Endothelial cell of umbilical vein (primary cell): Measurements from ENCODE around the gene GRIA1. TPM values are rescaled to one million over a fixed set of nuclear protein-coding genes. Genes with fewer than 3 reads are reported as not detected.

ENCODE experiments used
- BruUV-seq: library from RNA; stranded (reverse); fragments of 400-500 nt; replicated peaks from 2 replicates; lab custom pipeline; 2021; lab: Mats Ljungman, UMichigan
- CTCF ChIA-PET: fragments of 300-600, 350-600 bp; sonication (Branson Sonifier 250); formaldehyde crosslinking; loops from one replicate; lab custom pipeline; 2021; ENCODE audit warnings: antibody characterized with exemption, inconsistent platforms; lab: Charles Lee
- POLR2A ChIA-PET: fragments of 300-600, 350-600 bp; sonication (Branson Sonifier 250); formaldehyde crosslinking; loops from one replicate; lab custom pipeline; 2021; ENCODE audit warnings: antibody characterized with exemption, inconsistent platforms; lab: Charles Lee
- DNase-seq: peaks from one replicate; pipeline ENCODE4 v3.0.0-alpha.2; 2011; ENCODE audit warnings: low read depth, low spot score
- FAIRE-seq: peaks from 2 replicates; lab custom pipeline; 2011; peaks lifted over from hg19 to GRCh38; lab: Jason Lieb, UNC
- H2AFZ ChIP-seq: 2 replicates; pipeline ENCODE4 v1.6.0; 2012; ENCODE audit warnings: low read depth, low read length, control low read depth, inconsistent platforms
- H3K27ac ChIP-seq: 2 replicates; pipeline ENCODE4 v1.5.1; 2011; ENCODE audit warnings: low read depth, mild to moderate bottlenecking, control low read depth, low read length, moderate library complexity; ENCODE audit not compliant: insufficient read depth
- H3K27me3 ChIP-seq, 2 experiments: 2 replicates each; pipeline versions ENCODE4 v1.6.0 to v1.6.1; 2011; ENCODE audit warnings: low read length in 2 of 2, mixed read lengths in 1 of 2; ENCODE audit not compliant: control insufficient read depth in 2 of 2, insufficient read depth in 2 of 2
- H3K36me3 ChIP-seq, 2 experiments: 2 replicates in 1 of 2; 3 replicates in 1 of 2; pipeline ENCODE4 v1.5.1; 2011; ENCODE audit warnings: low read length in 2 of 2, mild to moderate bottlenecking in 1 of 2, moderate library complexity in 1 of 2; ENCODE audit not compliant: control insufficient read depth in 2 of 2, insufficient read depth in 2 of 2; ENCODE audit errors: extremely low read depth in 1 of 2
- H3K4me1 ChIP-seq: 3 replicates; pipeline ENCODE4 v1.5.1; 2011; ENCODE audit warnings: mild to moderate bottlenecking, low read length; ENCODE audit not compliant: control insufficient read depth, insufficient read depth; ENCODE audit errors: extremely low read depth
- H3K4me2 ChIP-seq: 2 replicates; pipeline ENCODE4 v1.6.1; 2011; ENCODE audit warnings: low read length, control low read depth, mixed read lengths; ENCODE audit not compliant: insufficient read depth
- H3K4me3 ChIP-seq, 3 experiments: fragments of 200-600 bp in 1 of 3; sonication (generic), shearing (Covaris generic) in 1 of 3; replicated peaks in 1 of 3; 2 replicates each; pipeline ENCODE4 v1.5.1; 2011 to 2016; ENCODE audit warnings: control low read depth in 3 of 3, low read length in 3 of 3, mild to moderate bottlenecking in 2 of 3, inconsistent platforms in 1 of 3, low read depth in 1 of 3, moderate library complexity in 1 of 3; ENCODE audit not compliant: insufficient read depth in 1 of 3
- H3K79me2 ChIP-seq: 2 replicates; pipeline ENCODE4 v1.6.0; 2012; ENCODE audit warnings: low read length, inconsistent platforms; ENCODE audit not compliant: control insufficient read depth, insufficient read depth
- H3K9ac ChIP-seq: replicated peaks from 2 replicates; pipeline ENCODE3; 2011; ENCODE audit warnings: low read length, control low read depth; ENCODE audit not compliant: insufficient read depth; ENCODE audit errors: extremely low read depth
- H3K9me1 ChIP-seq: replicated peaks from 3 replicates; pipeline ENCODE4 v1.6.0; 2011; ENCODE audit warnings: mild to moderate bottlenecking, low read length; ENCODE audit not compliant: control insufficient read depth, insufficient read depth; ENCODE audit errors: extremely low read depth
- H3K9me3 ChIP-seq: replicated peaks from 2 replicates; pipeline ENCODE4 v1.5.1; 2012; ENCODE audit warnings: low read length, inconsistent platforms; ENCODE audit not compliant: control insufficient read depth, insufficient read depth
- H4K20me1 ChIP-seq: replicated peaks from 2 replicates; pipeline ENCODE3; 2011; ENCODE audit warnings: mild to moderate bottlenecking, low read length; ENCODE audit not compliant: control insufficient read depth, insufficient read depth; ENCODE audit errors: extremely low read depth
- FOS ChIP-seq: IDR thresholded peaks from 2 replicates; pipeline ENCODE4 v1.6.1; 2011; ENCODE audit warnings: mild to moderate bottlenecking, low read length, moderate library complexity, borderline replicate concordance; ENCODE audit not compliant: insufficient read depth
- MYC ChIP-seq: IDR thresholded peaks from one replicate; pipeline ENCODE4 v1.6.1; 2011; ENCODE audit warnings: mild to moderate bottlenecking, low read depth, low read length
- POLR2AphosphoS5 ChIP-seq: IDR thresholded peaks from 2 replicates; pipeline ENCODE4 v1.6.1; 2012; ENCODE audit warnings: low read depth, mild to moderate bottlenecking, control low read depth, low read length, moderate library complexity; ENCODE audit not compliant: insufficient read depth
- dilution Hi-C: fragments of 300-500 bp; cut with MboI; formaldehyde crosslinking; loops from one replicate; pipeline ENCODE4 v1.15.0; 2019; ENCODE audit warnings: low sequenced_read_pairs; ENCODE audit not compliant: extremely low pct_ligation_motif_present
- intact Hi-C: fragments of 100-400 bp; cut with micrococcal nuclease; formaldehyde crosslinking; loops from one replicate; pipeline ENCODE4 v1.10.0; 2022
- polyA plus RNA-seq, 4 experiments: library from polyadenylated mRNA; depleted of rRNA in 3 of 4; stranded (reverse) in 3 of 4; unstranded in 1 of 4; fragments of >200 nt; gene quantifications; 2 replicates each; pipeline versions ENCODE4 v1.2.1 to v1.2.3, GENCODE V29; 2011 to 2012; ENCODE audit warnings: missing spikeins in 1 of 4
- total RNA-seq: library from RNA; stranded (reverse); gene quantifications from 2 replicates; pipeline ENCODE4 v1.2.3, GENCODE V29; 2021
- TF ChIP-seq, protein P1 (sequence below): IDR thresholded peaks from 2 replicates; pipeline ENCODE4 v1.6.1; 2011; ENCODE audit not compliant: insufficient read depth, insufficient read length

GRIA1 gene
- total and polyA plus RNA-seq, 2 donors (not counting 3 experiments of a cell fraction or from before 2014, with no cell fraction given): not detected

DNA sequence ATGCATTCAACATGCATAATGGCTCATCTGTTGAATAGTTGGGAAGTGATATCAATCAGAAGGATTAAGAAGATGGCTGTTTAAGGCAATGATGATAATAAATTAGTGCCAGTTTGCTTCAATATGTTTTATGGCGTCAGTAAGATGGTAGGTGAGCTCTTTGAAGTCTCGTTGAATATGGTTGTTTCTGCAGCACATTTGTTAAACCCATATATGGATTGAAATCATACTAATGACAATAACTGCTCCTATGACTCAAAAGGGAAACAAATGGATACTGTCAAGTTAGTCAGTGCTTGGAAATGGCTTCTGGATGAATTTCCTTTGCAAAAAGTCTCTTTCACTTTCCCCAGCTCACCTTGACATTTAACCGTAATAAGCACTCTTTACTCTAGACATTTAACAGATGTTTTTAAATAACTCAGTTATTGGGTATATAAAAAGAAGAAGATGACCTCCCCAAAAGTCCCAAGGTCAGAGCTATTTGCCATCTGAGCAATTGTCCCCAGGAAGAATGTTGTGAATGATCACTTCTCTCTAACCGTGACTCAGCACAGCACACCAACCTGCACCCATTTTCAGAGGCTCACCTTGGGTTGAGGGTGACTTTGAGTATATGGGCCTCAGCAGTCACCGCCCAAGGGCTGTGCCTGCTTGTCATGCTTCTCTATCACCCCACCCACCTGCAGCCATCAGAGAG lies 133.4 kb downstream of the GRIA1 start:
- H3K36me3 ChIP-seq: no peaks in the 10 kb centered on the region
- no peaks in the 10 kb centered on the region for H3K9me3 ChIP-seq
- H2AFZ ChIP-seq: peak overlapping the region; percentile 57
- intact Hi-C loops: no loop called here
- ChIA-PET CTCF (interaction anchor here (0.8 kb wide), 1 partner anchor 126 kb away, joined by 4 read pairs; no protein-coding TSS in a partner anchor), POLR2A (no interaction called here)
- no peak overlapping the region for H3K9ac ChIP-seq
- BruUV-seq: TSS peak; percentile 36
- peak; percentile 23 for DNase-seq
- dilution Hi-C loops: no loop called here
- peak overlapping the region; percentile 5 for H3K4me2 ChIP-seq
- H3K79me2 ChIP-seq: no peaks in the 10 kb centered on the region
- no peaks in the 10 kb centered on the region for H3K27me3 ChIP-seq
- no peak overlapping the region for H3K4me3 ChIP-seq
- TF ChIP-seq MYC: no peak
- TF ChIP-seq FOS: peak; percentile 39
- H3K27ac ChIP-seq: peak overlapping the region; percentile 9
- no peaks in the 10 kb centered on the region for H4K20me1 ChIP-seq
- FAIRE-seq: no peak
- peaks cover 37% of the 10 kb centered on the region for H3K4me1 ChIP-seq
- H3K9me1 ChIP-seq: no peaks in the 10 kb centered on the region

DNA sequence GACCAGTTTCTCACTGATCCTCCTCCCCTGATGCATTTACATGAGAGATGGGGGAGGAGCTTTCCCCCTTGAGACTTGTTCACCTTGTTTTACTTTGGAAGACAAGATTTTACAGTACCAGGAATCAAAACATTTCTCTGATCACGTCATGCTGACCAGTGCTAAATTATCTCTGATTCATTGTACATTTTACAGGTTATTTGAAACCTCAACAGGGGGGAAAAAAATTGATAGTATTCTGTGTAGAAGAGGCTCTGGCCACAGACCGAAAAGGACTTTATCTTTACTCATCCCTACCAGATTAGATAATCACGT lies 133.9 kb downstream of the GRIA1 start:
- Histone ChIP-seq H2AFZ (peak overlapping the region; percentile 57), H3K9me1 (no peaks in the 10 kb centered on the region), H3K4me1 (peaks cover 35% of the 10 kb centered on the region), H4K20me1 (no peaks in the 10 kb centered on the region), H3K36me3 (no peaks in the 10 kb centered on the region), H3K4me2 (no peak overlapping the region), H3K4me3 (no peak overlapping the region), H3K27me3 (no peaks in the 10 kb centered on the region), H3K79me2 (no peaks in the 10 kb centered on the region), H3K9ac (no peak overlapping the region), H3K27ac (no peak overlapping the region), H3K9me3 (no peaks in the 10 kb centered on the region)
- intact Hi-C loops (no loop called here), dilution Hi-C loops (no loop called here)
- TF ChIP-seq POLR2AphosphoS5: no peak
- no peak for TF ChIP-seq FOS
- TF ChIP-seq, protein P1, sequence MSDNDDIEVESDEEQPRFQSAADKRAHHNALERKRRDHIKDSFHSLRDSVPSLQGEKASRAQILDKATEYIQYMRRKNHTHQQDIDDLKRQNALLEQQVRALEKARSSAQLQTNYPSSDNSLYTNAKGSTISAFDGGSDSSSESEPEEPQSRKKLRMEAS: no peak
- no TSS peak for BruUV-seq
- no peak for FAIRE-seq
- no peak for DNase-seq
- ChIA-PET CTCF (no interaction called here), POLR2A (no interaction called here)
